ENCODE measurements around the gene CCL1. TPM values are rescaled to one million over a fixed set of nuclear protein-coding genes. Genes with fewer than 3 reads are reported as not detected.

The CCL1 gene
- total RNA-seq, 1 donor from 2014 or later = 266 TPM

Other genes with a start within 250 kb of the CCL1 start
- gene CCL2, start 107.9 kb downstream of the CCL1 start, total RNA-seq = 0.39 and 0.65 TPM in 2 replicates
- gene CCL7, start 93.0 kb downstream of the CCL1 start, total RNA-seq = not detected in 2 replicates
- gene CCL11, start 77.5 kb downstream of the CCL1 start, total RNA-seq = not detected in 2 replicates
- not detected in 2 replicates for gene CCL8, start 43.8 kb downstream of the CCL1 start, total RNA-seq
- gene CCL13, start 6.8 kb downstream of the CCL1 start, total RNA-seq = not detected in 2 replicates
- gene TMEM132E, start 216.3 kb upstream of the CCL1 start, total RNA-seq = not detected in 2 replicates

Measured in activated T-helper 1 cell treated with anti-CD3 and anti-CD28 coated beads, Interleukin-12 subunit alpha, Interleukin-12 subunit beta, Interleukin-2, Interleukin-4 antibody, amounts not matched to agents 30 ng/mL and 10 ng/mL and 1 ng/mL, durations not matched to agents 14 hours and 24 hours and 36 hours (primary cell).